HG03103 (cell line): ENCODE results near the gene PDSS2.
"Not testable (repeated sequence)": the region's sequence is repeated elsewhere in the genome, so short reads cannot be mapped to it uniquely, and the experiment has no call there.

ENCODE experiments used
- ATAC-seq: cut with Tn5 transposase; IDR thresholded peaks from one replicate; pipeline ENCODE4 v1.9.1; 2021; ENCODE audit warnings: low read depth; ENCODE audit not compliant: unreplicated experiment

The PDSS2 gene

DNA sequence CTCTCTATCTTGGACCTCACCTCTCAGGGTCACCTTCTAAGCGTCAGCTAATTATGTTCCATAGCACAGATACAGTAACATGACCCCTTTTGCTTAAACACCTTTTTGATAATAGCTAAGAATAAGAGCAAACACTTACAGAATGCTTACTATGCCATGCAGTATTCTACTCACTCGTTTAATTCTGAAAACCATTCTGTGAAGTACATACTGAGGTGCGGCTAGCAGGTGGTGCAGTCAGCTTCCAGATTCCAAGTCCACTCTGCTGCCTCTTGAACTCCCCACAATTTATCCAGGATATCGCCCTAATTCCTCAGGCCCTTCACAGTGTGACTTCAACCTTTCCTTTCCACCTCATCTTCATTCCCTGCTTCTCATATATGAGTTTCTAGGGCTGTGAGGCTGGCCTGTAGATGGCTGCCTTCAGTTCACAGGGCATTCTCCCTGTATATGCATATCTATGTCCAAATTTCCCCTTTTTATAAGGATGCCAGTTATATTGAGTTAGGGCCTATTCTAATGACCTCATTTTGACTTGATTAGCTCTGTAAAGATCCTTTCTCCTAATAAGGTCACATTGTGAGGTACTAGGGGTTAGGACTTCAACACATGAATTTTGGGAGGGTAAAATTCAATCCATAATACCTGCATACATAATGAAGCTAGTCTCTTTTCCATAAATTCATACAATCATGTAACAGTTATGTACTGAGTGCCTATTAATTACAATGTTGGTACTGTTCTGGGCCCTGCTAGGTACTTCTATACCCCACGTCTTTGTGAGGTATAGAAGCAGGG lies 130.1 kb downstream of the PDSS2 start:
- no peak for ATAC-seq

DNA sequence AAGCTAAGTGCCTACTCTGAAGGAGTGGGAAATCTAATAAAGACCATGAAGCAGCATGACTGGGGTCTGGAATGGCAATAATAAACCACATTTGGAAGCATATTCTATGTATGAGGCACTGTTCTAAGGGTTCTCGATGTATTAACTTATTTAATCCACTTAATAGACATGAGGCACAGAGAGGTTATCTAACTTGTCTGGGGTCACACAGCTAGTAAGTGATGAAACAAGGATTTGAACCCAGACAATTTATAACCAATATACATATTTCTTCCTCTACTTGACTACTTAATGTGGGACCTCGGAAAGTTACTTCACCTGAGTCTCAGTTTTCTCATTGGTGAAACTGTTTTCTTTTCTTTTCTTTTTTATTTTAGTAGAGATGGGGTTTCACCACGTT lies 131.3 kb downstream of the PDSS2 start:
- no peak for ATAC-seq

DNA sequence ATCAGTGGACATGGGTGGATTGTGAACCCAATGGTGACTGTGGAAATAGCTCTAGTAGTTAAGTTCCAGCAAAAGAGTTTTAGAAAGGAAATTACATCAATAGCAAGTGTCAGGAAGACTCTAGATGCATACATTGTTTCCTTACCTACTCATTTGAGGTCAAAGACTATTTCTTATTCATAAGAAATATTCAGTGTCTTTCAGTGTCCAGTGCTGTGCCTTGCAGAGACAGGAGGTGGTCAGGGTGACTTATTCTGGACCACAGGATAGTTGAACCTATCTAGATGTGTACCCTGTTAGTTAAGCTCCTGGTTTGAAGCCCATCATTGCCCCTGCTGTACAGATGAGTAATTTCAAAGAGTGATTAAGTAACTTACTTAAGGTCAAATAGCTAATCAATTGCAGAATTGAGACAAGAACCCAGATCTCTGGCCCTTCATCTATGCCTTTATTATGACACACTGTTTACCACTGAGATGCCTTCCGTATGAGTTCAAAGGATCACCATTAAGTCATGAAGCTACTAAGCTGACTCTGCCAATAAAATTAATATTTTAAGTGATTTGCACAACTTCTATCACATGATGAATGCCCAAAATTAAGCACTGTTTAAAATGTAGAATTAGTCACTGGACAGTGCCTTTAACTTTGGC lies 136.1 kb downstream of the PDSS2 start:
- no peak for ATAC-seq

DNA sequence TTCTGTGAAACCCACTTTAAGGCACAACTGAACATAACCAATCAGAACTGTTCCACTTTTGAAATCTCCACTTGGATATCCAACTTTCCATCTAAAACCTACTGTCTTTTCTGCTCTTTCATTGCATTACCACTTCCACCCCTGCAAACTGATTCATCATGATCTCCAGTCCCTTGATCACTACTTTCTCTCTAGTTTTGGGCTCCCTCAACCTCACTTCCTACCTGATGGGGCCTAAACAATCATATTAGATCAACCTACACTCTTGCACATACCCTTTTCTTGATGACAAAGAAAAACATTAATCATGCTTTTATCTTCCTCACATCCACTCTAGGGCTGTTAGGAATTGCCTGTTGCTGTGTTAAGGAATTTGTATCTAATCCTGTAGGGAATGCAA lies 137.6 kb downstream of the PDSS2 start:
- ATAC-seq: no peak

DNA sequence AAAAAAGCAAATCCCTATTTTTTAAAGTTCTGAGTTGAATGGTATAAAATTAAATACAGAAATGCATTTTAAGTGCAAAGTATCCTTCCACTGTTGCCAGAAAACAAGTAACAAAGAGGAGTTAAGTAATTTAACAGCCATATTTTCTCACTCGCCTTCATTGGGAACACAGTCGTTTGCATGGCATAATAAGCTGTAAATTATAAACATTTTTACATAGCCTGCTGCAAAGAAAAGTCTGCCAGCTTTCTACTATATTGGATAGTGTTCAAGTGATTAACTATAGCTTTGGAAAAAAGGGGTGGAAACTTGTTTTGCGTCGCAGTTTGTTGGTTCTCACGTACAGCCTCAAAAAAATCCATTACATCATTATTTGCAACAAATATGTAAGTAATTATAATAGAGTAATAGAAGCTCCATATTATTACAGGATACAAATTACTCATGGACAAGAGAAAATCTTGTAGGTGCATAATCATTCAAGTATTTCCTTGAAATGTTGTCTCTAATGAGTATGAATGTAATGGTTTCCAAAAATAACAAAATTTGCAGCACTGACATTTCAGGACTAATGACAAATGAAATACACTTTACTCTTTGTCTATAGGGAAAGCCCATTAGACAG lies 139.3 kb downstream of the PDSS2 start:
- ATAC-seq: no peak

DNA sequence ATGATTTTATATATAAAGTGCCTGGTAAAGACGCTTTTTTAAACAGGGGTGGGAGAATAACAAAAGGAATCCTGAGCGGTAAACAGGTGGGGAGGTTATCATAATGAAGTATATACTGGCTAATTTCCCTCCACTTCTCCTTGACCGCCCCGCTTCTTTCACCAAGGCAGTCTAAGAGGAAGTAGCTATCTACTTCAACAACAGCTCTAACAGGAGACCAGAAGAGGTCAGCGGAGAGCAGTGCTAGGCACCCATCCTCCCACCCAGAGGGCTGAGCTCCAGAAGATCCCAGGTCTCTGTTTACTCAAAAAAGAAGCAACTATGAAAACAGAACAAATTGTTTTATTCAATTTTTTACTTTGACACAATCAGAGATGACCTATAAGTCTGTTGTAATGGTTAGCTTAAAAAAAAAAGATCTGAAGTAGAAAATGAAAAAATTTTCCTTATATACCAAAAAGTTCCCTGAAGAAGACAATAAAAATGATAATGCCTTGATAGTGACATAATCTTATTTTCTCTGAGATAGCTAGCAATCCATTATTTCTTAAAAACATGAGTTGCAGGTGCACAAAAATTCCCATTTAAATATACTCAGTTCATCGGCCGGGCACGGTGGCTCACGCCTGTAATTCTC lies 141.1 kb downstream of the PDSS2 start:
- ATAC-seq: peak; percentile 65

DNA sequence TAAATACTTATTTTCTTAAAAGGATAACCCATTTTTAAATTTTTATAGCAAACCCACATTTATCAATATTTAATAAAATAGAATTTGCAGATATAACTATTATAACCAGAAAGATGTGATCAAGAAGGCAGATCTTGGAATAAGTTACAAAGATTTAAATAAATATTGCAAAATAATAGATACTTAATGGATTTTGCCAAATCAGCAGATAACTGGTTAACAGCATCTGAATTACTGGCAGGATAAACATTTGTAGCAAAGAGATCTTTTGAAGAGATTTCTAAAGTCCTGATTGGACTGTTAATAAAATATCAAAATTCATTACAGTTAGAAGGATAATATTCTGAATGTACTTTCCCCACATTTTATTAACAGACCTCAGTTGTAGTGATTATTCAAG lies 144.2 kb downstream of the PDSS2 start:
- ATAC-seq: no peak

DNA sequence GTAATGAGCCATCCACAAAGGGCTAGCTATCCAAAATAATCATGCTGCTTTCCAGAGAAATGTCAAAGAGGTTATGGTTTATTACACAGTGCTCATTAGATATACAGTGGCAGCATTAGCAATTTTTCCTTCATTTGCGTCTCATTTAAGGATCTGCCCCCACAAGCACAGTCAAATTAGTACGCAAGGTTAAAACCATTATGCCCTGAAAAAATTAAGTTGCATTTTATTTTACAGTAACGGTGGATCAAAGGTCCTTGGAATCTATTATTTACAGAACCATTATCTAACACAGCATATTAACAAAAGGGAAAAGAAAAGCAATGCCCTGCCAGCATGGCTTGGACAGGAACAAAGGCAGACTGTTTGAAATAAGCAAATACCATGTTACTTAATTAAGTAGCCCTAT lies 144.8 kb downstream of the PDSS2 start:
- no peak for ATAC-seq

DNA sequence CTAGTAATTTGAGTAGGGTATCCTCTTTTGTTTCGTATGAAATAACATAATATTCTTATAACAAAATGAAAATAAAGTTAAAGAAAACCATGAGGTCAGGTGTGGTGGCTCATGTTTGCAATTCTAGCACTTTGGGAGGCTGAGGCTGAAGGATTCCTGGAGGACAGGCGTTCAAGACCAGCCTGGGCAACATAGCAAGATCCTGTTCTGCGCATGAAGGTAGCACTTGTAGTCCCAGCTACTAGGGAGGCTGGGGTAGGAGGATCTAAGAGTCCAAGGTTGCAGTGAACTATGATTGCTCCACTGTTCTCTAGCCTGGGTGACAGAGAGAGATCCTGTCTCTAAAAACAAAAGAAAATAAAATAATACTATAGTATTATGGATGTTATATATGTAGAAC lies 145.6 kb downstream of the PDSS2 start:
- ATAC-seq: no peak

DNA sequence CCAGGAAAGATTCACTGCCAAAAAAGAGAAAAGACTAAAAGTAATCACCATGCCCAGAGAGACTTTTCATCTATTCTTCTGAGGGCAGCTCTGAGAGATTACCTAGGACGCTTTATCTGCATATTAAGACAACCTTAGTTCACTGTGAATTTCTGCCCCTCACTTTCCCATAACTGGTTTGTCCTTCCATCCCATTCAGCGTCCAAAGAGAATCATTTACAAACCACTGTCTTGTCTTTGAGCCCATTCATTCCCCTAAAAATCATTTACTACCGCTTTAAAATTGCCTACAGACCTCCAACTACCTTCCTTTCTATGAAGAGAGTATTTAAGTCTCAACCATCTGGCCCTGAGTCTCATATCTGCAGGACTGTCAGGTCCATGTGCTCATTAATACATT lies 149.0 kb downstream of the PDSS2 start:
- no peak for ATAC-seq

DNA sequence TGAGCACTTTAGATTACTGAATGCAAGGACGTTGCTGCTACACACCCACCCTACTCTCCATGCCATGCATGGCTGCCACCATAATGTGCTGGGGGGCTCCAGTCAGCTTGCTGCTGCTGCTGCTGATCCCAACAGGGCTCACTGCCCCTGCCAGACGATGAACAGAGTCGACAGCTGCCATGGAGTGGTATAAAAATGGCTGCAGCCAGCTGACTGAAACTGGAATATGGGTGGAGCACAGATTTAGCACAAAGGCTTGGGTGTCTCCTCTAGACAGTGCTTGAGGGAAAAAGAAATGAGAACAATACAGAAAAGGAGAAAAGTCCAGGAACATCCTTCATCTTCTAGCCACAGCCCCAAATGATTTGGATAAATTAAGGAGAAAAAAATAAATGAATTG lies 150.7 kb downstream of the PDSS2 start:
- ATAC-seq: no peak

DNA sequence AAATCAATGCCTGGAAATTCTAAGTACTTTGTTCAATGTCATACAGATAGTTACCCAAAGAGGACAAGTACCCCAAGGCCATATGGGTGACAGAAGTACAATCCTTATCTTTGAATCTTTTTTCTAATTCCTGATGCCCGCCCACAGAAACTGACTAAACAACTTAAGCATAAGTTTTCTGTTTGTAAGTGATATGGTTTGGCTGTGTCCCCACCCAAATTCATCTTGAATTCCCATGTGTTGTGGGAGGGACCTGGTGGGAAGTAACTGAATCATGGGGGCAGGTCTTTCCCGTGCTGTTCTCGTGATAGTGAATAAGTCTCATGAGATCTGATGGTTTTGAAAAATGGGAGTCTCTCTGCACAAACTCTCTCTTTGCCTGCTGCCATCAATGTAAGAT lies 153.4 kb downstream of the PDSS2 start:
- not testable (repeated sequence) for ATAC-seq

DNA sequence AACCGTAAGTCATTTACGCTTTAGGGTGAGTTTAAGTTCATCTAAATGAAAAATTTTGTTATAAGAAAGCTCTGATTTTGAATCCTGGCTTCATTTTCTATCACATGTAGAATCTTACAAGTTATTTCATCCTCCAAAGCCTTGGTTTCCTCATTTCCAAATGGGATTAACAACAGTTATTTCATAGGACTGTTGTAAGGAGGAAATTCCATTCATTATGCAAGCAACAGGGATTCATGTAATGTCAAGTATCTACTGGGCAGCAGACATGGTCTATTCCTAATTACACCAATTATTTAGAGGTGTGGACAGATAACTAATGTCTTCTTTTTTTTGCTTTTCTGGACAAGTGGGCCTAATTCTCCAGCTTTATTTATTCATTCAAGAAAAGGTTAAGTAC lies 154.0 kb downstream of the PDSS2 start:
- ATAC-seq: no peak

DNA sequence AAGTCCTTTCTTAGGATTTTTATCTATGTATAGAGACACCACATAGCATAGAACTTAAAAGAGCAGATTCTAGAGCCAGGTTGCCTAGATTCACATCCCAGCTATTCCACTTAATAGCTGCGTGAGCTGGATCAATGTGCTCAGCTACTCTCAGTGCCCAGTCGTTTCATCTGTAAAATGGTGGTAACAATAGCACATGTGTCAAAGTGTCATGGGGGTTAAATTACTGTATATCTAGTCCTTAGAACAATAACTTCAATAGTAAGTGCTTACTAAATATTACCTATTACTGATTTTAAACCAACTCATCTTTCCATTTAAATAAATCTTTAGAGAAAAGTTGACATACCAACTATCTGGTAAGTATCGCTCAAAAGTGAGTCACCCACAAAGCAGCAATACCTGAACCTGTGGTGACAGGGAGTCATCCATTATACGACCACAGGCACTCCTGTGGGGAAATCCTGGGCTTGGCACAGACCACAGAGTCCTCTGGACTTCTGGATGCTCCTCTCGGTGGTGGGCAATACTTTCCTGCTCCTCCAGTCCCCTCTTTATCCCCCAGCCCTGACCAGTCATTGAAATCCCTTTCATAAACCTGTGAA lies 154.8 kb downstream of the PDSS2 start:
- no peak for ATAC-seq

DNA sequence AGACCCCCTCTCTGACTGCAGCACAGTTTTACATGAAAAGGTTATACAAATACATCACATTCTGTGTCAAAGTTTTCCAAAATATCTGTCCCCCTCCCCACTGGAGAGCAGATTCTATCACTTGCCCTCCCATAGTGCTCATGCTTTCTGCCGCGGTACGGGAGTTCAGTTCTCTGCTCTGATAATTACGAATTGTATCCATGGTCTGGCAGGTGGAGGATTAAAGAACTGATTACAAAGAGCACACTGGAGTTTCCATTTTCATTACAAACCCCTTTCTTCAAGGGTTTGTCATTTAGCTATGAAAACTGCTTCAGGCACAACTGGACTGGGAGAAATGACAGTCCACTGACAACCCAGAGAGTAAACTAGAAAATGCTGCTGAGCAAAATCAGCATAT lies 166.0 kb downstream of the PDSS2 start:
- ATAC-seq: no peak

DNA sequence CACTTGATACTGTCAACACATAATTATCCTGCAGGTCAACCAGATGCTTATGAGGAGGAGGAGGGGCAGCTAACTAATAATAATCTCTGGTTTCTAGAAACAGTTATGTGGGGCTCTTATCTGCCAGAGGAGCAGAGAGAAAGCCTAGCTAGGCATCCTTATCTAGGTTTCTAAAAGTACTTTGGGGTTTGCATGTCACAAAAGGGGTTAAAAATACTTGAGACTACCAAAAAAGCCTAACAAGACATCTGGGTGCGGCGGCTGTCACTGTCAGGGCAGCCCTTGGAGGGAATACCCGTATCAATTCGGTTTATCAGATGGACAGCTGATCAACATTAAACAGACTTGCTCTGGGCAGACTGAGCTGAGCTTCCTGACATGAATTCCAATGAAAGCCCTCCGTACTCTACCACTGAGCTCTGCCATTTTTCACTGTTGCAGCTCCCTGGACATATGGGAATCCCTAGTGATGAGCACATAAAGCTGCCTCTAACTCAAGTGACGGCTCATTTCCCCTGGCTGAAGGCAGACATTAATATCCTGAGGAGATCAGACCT lies 166.6 kb downstream of the PDSS2 start:
- no peak for ATAC-seq

DNA sequence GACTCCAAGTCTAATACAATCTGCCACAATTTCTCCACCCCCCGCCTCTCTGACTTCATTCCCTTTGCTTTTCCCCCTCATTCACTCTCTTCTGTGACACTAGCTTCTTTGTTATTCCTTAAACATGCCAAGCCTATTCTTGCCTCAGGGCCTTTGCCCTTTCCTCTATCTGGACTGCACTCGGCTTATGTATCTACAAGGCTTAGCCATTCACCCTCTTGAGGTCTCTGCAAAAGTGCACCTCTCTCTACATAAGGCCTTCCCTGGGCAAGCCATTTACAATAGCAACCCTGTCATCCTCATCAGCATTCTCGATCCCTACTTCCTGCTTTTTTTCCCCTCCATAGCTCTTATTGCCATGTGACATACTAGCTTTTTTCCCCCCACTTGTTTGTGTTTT lies 168.9 kb downstream of the PDSS2 start:
- ATAC-seq: no peak

DNA sequence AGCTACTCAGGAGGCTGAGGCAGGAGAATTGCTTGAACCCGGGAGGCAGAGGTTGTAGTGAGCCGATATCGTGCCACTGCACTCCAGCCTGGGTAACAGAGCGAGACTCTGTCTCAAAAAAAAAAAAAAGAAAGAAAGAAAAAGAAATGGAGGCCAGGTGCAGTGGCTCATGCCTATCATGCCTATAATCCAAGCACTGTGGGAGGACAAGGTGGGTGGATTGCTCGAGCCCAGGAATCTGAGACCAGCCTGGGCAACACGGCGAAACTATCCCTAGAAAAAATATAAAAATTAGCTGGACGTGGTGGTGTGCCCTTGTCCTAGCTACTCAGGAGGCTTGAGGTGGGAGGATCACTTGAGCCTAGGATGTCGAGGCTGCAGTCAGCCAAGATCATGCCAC lies 170.1 kb downstream of the PDSS2 start:
- ATAC-seq: not testable (repeated sequence)

DNA sequence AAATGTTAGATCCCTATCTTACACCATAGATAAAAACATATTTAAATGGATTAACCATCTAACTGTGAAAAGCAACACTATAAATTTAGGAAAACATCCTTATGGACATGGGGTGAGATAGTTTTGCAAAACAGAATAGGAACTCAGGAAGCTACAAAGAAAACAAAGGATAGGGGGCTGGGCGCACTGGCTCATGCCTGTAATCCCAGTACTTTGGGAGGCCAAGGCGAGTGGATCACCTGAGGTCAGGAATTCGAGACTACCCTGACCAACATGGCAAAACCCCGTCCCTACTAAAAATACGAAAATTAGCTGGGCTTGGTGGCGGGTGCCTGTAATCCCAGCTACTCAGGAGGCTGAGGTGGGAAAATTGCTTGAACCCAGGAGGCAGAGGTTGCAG lies 173.7 kb downstream of the PDSS2 start:
- ATAC-seq: not testable (repeated sequence)

DNA sequence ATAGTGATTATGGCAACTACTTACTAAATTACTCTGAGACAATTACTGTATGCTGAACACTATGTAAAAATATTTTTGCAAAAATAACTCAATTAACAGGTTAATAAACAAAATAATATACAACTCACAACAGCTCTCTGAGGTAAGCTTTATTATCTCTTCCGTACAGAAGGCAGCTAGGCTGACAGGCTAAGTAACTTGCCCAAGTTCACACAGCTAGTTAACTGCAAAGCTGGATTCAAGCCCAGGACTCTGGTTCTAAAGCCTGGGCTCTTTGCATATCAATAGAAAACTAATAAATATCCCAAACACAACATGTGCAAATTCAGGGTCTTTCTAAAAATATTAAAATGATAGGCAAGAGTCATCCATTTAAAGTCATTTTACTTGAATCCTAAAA lies 174.6 kb downstream of the PDSS2 start:
- ATAC-seq: no peak

DNA sequence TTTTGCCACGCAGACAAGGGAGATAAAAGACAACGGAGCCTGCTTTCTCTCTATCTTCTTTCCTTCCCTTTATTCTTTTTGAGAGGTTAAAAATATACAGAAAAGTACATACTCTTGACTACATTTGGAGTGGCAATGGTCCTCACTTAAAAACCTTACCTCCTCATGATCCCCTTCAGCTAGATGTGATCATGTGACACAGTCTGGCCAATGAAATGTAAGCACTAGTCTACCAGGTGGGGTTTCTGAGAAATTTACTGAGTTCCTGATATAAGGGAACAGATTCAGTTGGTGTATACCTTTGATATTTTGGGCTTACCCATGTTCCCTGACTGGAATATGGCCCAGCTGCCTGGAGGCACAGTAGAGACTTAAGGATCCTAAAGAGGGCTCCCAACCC lies 178.6 kb downstream of the PDSS2 start:
- ATAC-seq: no peak
